K562 (cell line): Measurements from ENCODE around the gene ZNF8. TPM values are rescaled to one million over a fixed set of nuclear protein-coding genes. Genes with fewer than 3 reads are reported as not detected.

Experiments used
- ADNP ChIP-seq: fragments of 200-800 bp; sonication (Bioruptor generic); IDR thresholded peaks from 2 replicates; pipeline ENCODE4 v1.6.1; 2016; ENCODE audit warnings: missing genetic modification characterization, missing compliant biosample characterization
- ATF1 ChIP-seq, 2 experiments: fragments of 450-650 bp in 1 of 2; IDR thresholded peaks; 2 replicates each; pipeline ENCODE4 v1.6.1; 2016; ENCODE audit warnings: missing compliant biosample characterization in 1 of 2, missing genetic modification characterization in 1 of 2
- BRD9 ChIP-seq: fragments of 450-650 bp; IDR thresholded peaks from 2 replicates; pipeline ENCODE4 v1.6.1; 2018; ENCODE audit warnings: low read depth; ENCODE audit not compliant: partially characterized antibody
- E2F3 ChIP-seq: fragments of 250-450 bp; sonication (Bioruptor Pico); IDR thresholded peaks from 2 replicates; pipeline ENCODE4 v1.4.0; 2020; ENCODE audit warnings: mild to moderate bottlenecking
- ETS1 ChIP-seq: conservative IDR thresholded peaks from 2 replicates; pipeline ENCODE4 v1.6.1; 2011; ENCODE audit warnings: low read depth, mild to moderate bottlenecking, low read length; ENCODE audit not compliant: control insufficient read depth
- EWSR1 ChIP-seq: fragments of 450-650 bp; IDR thresholded peaks from 2 replicates; pipeline ENCODE4 v1.6.1; 2018; ENCODE audit warnings: borderline replicate concordance, mild to moderate bottlenecking, low read depth, moderate library complexity; ENCODE audit not compliant: partially characterized antibody
- LARP7 ChIP-seq: fragments of 450-650 bp; IDR thresholded peaks from 2 replicates; pipeline ENCODE4 v1.6.1; 2016
- MAZ ChIP-seq, 2 experiments: fragments of 450-650 bp in 1 of 2; sonication (generic) in 1 of 2; formaldehyde crosslinking; IDR thresholded peaks in 1 of 2; conservative IDR thresholded peaks in 1 of 2; 2 replicates each; pipeline versions ENCODE4 v1.4.0 to v1.5.0; 2020; ENCODE audit warnings: mild to moderate bottlenecking in 1 of 2, missing genetic modification reagents in 1 of 2
- MED1 ChIP-seq: sonication (generic); formaldehyde crosslinking; IDR thresholded peaks from 2 replicates; pipeline ENCODE4 v1.8.1; 2023; ENCODE audit warnings: missing genetic modification reagents, borderline replicate concordance
- PPARD ChIP-seq: fragments of 250-450 bp; sonication (Bioruptor Pico); IDR thresholded peaks from 2 replicates; pipeline ENCODE4 v1.8.0; 2022; ENCODE audit warnings: inconsistent platforms, mild to moderate bottlenecking, moderate library complexity
- RUNX1 ChIP-seq: sonication (generic); IDR thresholded peaks from 2 replicates; pipeline ENCODE4 v1.6.1; 2016; ENCODE audit warnings: antibody characterized with exemption, low read depth
- TFAP4 ChIP-seq: sonication (generic); formaldehyde crosslinking; IDR thresholded peaks from 2 replicates; pipeline ENCODE4 v1.8.0; 2022; ENCODE audit warnings: missing genetic modification reagents, mild to moderate bottlenecking, moderate library complexity, borderline replicate concordance
- ZC3H11A ChIP-seq: IDR thresholded peaks from 2 replicates; pipeline ENCODE4 v1.6.1; 2012; ENCODE audit warnings: low read depth, low read length, improper control_type of control experiment
- ZKSCAN3 ChIP-seq: fragments of 250-450 bp; sonication (Bioruptor Pico); IDR thresholded peaks from 2 replicates; pipeline ENCODE4 v1.4.0; 2020
- ZNF121 ChIP-seq: sonication (generic); formaldehyde crosslinking; conservative IDR thresholded peaks from 2 replicates; pipeline ENCODE4 v1.8.0; 2022; ENCODE audit warnings: missing genetic modification reagents
- ZNF133 ChIP-seq: fragments of 250-450 bp; sonication (Bioruptor Pico); IDR thresholded peaks from 2 replicates; pipeline ENCODE4 v1.4.0; 2020; ENCODE audit warnings: mild to moderate bottlenecking
- ZNF436 ChIP-seq: fragments of 250-450, 450-650 bp; sonication (Bioruptor Pico); formaldehyde crosslinking; IDR thresholded peaks from 2 replicates; pipeline ENCODE4 v1.7.0; 2020; ENCODE audit warnings: mild to moderate bottlenecking
- ZNF764 ChIP-seq: fragments of 250-450 bp; sonication (Bioruptor Pico); IDR thresholded peaks from 2 replicates; pipeline ENCODE4 v1.4.0; 2020; ENCODE audit warnings: low read depth, mild to moderate bottlenecking, moderate library complexity
- polyA plus RNA-seq, 8 experiments: library from polyadenylated mRNA; depleted of rRNA in 4 of 8; stranded (reverse) in 5 of 8; unstranded in 3 of 8; fragments of >200 nt; fragmentation: Nextera tagmentation in 2 of 8; fragmentation: Illumina TruSeq in 1 of 8; extraction: Ambion mirVana in 2 of 8; extraction: Trizol in 1 of 8; gene quantifications; 2 replicates each; pipeline versions ENCODE4 v1.2.1 to v1.2.3, GENCODE V29; 2011 to 2014; ENCODE audit warnings: inconsistent platforms in 1 of 8, missing spikeins in 1 of 8
- total RNA-seq, 7 experiments: library from RNA; depleted of rRNA in 6 of 7; stranded (reverse); fragments of >200 nt in 6 of 7; fragmentation: Illumina TruSeq in 2 of 7; extraction: Trizol in 2 of 7; gene quantifications; 2 replicates each; pipeline versions ENCODE4 v1.2.1 to v1.2.3, GENCODE V29; 2011 to 2021; ENCODE audit warnings: low replicate concordance in 1 of 7
- TF ChIP-seq, protein P1 (sequence below): fragments of 250-450 bp; sonication (Bioruptor Pico); IDR thresholded peaks from 2 replicates; pipeline ENCODE4 v1.9.0; 2021; ENCODE audit warnings: mild to moderate bottlenecking

The ZNF8 gene
- total and polyA plus RNA-seq, 9 of the 15 experiments (the other 6 are each of a cell fraction or from before 2014, with no cell fraction given) = 0.71 to 7.7 (median 4.7) TPM

GRCh38 chr19:58278541-58279041, at the start of gene ZNF8 (continued):
- TF ChIP-seq TFAP4 (CRISPR knock-in tag) = peak; percentile 72
- no peak for TF ChIP-seq ADNP (tag)
- TF ChIP-seq ZNF133 (CRISPR knock-in tag) = no peak
- TF ChIP-seq MED1 (CRISPR knock-in tag) = no peak
- no peak; the same call in 1 of the 2 replicates for TF ChIP-seq ZNF121 (CRISPR knock-in tag)
- no peak for TF ChIP-seq BRD9
- TF ChIP-seq LARP7 = no peak
- no peak for TF ChIP-seq ZC3H11A
- peak; percentile 71 to 83; a peak in 3 of 4 replicates for TF ChIP-seq MAZ (CRISPR knock-in tag; conservative IDR thresholded peaks at IDR 0.05 in 1 of 2, IDR thresholded peaks at IDR 0.05 in 1 of 2)
- TF ChIP-seq RUNX1 = no peak
- 0 out of 2 replicates have a peak, but pooled peaks have one; percentile 30 for TF ChIP-seq ZNF436 (CRISPR knock-in tag)
- TF ChIP-seq E2F3 (CRISPR knock-in tag) = peak; percentile 68
- no peak for TF ChIP-seq EWSR1
- peak; percentile 11; the same call in 1 of the 2 replicates for TF ChIP-seq ETS1
- peak; percentile 41; the same call in 1 of the 2 replicates for TF ChIP-seq ATF1 (CRISPR knock-in tag; IDR thresholded peaks at IDR 0.05)
- TF ChIP-seq ATF1 (tag; IDR thresholded peaks at IDR 0.05) = peak; percentile 73
- no peak for TF ChIP-seq PPARD (CRISPR knock-in tag)
- no peak for TF ChIP-seq ZKSCAN3 (CRISPR knock-in tag)
- no peak for TF ChIP-seq ZNF764 (CRISPR knock-in tag)
- TF ChIP-seq, protein P1, sequence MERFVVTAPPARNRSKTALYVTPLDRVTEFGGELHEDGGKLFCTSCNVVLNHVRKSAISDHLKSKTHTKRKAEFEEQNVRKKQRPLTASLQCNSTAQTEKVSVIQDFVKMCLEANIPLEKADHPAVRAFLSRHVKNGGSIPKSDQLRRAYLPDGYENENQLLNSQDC = no peak
